ENCODE results near the gene LMX1B. TPM values are rescaled to one million over a fixed set of nuclear protein-coding genes. Genes with fewer than 3 reads are reported as not detected.

Gene LMX1B
- polyA plus RNA-seq, 2 donors = 0.01 to 0.02 TPM

DNA sequence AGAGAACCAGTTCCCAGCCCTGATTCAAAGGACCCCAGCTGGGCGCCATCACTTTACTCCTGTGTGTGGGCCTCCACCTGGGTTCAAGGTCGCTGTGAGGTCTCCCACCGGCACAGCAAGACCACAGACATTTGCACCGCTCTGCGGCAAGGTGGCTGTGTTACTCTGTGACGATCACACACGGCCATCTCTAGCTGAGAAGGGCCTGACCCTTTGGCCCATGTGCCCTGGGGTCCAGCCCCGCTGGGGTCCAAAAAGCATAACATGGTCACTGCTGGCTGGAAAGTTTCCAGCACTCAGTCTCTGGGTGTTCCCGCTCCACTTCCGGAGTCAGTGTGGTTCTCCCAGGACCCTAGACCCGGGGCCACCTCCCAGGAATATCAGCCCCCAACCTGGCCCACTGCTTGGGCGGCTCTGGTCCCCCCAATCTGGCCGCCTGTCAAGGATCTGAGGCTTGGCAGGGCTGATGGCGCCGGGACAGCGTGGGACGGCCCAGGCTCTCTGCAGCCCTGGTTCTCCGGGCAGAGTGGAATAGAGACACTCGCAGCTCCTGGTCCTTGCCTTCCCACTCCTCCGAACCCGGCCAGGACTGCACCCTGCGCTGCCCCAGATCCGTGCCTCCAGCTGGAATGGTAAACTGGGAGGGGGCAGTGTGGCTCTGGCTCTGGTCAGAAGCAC lies 3.9 kb upstream of the LMX1B start:
- H3K27ac ChIP-seq (ENCODE audit: low read depth in 2 of 2, low read length in 1 of 2) = no peak overlapping the region
- H3K27me3 ChIP-seq (ENCODE audit: control insufficient read depth in 1 of 2, insufficient read depth in 2 of 2, low read length in 2 of 2) = peaks cover 14 to 44% of the 10 kb centered on the region in 2 donors
- H3K9me3 ChIP-seq (ENCODE audit: control insufficient read depth in 2 of 2, insufficient read depth in 1 of 2, low read depth in 1 of 2, low read length in 1 of 2) = peaks cover 0 to 3% of the 10 kb centered on the region in 2 donors
- H3K4me3 ChIP-seq (ENCODE audit: low read depth in 1 of 2, low read length in 2 of 2) = no peak overlapping the region
- peaks cover 14 to 21% of the 10 kb centered on the region in 2 donors for H3K4me1 ChIP-seq (ENCODE audit: control insufficient read depth in 2 of 2, insufficient read depth in 2 of 2, low read length in 1 of 2)
- no peaks in the 10 kb centered on the region for H3K36me3 ChIP-seq (ENCODE audit: control insufficient read depth in 2 of 2, insufficient read depth in 2 of 2, low read length in 1 of 2)
- WGBS, 2 donors = 38 to 41% methylated on average over 23 of the region's 23 CpGs

DNA sequence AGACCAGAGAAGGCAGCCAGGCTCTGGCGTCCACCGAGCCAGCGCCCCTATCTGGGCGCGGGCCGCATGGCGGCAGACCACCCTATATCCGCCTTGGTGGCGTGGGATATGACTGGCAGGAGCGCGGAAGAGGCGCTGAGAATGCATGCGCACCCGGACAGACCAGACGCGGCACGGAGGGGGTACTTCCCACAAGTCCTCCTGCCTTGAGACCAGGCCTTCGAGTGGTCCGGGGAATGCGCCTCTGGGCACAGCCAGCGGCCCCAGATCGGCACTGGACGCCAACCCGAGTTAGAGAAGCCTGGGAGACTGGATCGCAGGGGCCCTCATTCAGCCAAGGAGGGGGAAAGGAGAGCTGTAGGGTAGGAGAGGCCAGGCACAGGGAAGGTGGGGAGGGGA lies 2.5 kb upstream of the LMX1B start:
- WGBS, 2 donors = 5 to 8% methylated on average over 25 of the region's 25 CpGs
- Histone ChIP-seq H3K27ac (ENCODE audit: low read depth in 2 of 2, low read length in 1 of 2) (no peak overlapping the region), H3K27me3 (ENCODE audit: control insufficient read depth in 1 of 2, insufficient read depth in 2 of 2, low read length in 2 of 2) (peaks cover 19 to 52% of the 10 kb centered on the region in 2 donors), H3K36me3 (ENCODE audit: control insufficient read depth in 2 of 2, insufficient read depth in 2 of 2, low read length in 1 of 2) (no peaks in the 10 kb centered on the region), H3K4me1 (ENCODE audit: control insufficient read depth in 2 of 2, insufficient read depth in 2 of 2, low read length in 1 of 2) (peaks cover 20 to 26% of the 10 kb centered on the region in 2 donors), H3K9me3 (ENCODE audit: control insufficient read depth in 2 of 2, insufficient read depth in 1 of 2, low read depth in 1 of 2, low read length in 1 of 2) (peaks cover 0 to 4% of the 10 kb centered on the region in 2 donors), H3K4me3 (ENCODE audit: low read depth in 1 of 2, low read length in 2 of 2) (no peak overlapping the region)

DNA sequence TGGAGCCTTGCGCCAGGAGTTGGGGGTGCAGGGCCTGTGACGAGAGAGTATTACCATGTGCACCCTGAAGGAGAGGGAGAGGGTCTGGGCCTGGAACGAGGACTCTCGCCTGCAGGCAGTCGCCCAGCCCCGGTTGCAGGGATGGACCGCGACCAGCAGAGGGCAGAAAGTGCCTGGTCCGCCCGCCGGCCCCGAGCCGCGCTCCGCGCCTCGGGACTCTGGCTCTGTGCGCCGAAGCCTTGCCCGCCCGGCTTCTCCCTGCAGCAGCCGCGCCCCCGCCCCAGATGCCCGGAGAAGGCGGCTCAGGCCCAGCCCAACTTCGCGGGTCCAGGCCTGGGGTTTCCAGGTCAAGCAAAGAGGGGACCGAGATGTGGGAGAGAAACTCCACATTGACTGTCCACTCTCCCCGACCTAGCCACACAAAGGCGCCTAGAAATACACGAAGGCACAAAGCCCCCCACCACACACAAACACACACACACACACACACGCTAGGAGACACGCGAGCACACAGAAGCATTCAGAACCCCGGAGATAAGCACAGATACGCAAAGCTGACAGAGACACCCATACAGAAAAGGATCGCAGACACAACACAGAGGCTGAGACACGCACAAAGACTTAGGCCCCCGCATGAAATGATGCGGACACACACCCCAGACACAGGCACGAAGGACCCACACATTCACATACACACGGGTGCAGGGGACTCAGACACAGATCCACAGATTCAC lies 2.0 kb upstream of the LMX1B start:
- H3K4me3 ChIP-seq (ENCODE audit: low read depth in 1 of 2, low read length in 2 of 2) = no peak overlapping the region
- H3K27me3 ChIP-seq (ENCODE audit: control insufficient read depth in 1 of 2, insufficient read depth in 2 of 2, low read length in 2 of 2) = peaks cover 22 to 57% of the 10 kb centered on the region in 2 donors
- no peak overlapping the region for H3K27ac ChIP-seq (ENCODE audit: low read depth in 2 of 2, low read length in 1 of 2)
- peaks cover 0 to 4% of the 10 kb centered on the region in 2 donors for H3K9me3 ChIP-seq (ENCODE audit: control insufficient read depth in 2 of 2, insufficient read depth in 1 of 2, low read depth in 1 of 2, low read length in 1 of 2)
- H3K36me3 ChIP-seq (ENCODE audit: control insufficient read depth in 2 of 2, insufficient read depth in 2 of 2, low read length in 1 of 2) = no peaks in the 10 kb centered on the region
- WGBS, 2 donors = 2% methylated on average over 34 to 43 of the region's 43 CpGs
- peaks cover 20 to 26% of the 10 kb centered on the region in 2 donors for H3K4me1 ChIP-seq (ENCODE audit: control insufficient read depth in 2 of 2, insufficient read depth in 2 of 2, low read length in 1 of 2)

DNA sequence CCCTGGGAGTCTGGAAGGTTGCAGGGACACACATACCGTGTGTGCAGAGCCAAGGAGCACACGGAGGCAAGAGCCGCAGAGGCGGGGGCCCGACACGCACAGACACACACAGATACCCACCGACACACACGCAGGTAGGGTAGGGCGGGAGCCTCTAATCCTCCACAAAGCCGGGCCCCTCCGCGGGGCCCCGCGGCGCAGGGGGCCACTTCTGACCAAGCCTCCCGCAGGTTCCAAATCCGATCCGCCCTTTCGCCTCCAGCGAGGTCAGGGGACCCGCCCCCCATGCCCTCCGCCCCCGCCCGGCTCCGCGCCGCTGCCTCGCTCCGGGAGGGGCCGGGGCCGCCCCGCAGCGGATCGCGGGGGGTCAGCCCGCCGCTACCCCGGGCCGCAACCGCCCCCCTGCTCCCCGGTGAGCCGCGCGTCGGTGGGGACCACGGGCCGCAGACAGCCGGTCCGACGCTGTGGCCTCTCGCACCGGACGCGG lies 1.4 kb upstream of the LMX1B start:
- peaks cover 20 to 26% of the 10 kb centered on the region in 2 donors for H3K4me1 ChIP-seq (ENCODE audit: control insufficient read depth in 2 of 2, insufficient read depth in 2 of 2, low read length in 1 of 2)
- peak overlapping the region in 1 of 2 donors; percentile 27 for H3K4me3 ChIP-seq (ENCODE audit: low read depth in 1 of 2, low read length in 2 of 2)
- peaks cover 25 to 57% of the 10 kb centered on the region in 2 donors for H3K27me3 ChIP-seq (ENCODE audit: control insufficient read depth in 1 of 2, insufficient read depth in 2 of 2, low read length in 2 of 2)
- no peaks in the 10 kb centered on the region for H3K36me3 ChIP-seq (ENCODE audit: control insufficient read depth in 2 of 2, insufficient read depth in 2 of 2, low read length in 1 of 2)
- H3K27ac ChIP-seq (ENCODE audit: low read depth in 2 of 2, low read length in 1 of 2) = no peak overlapping the region
- peaks cover 0 to 4% of the 10 kb centered on the region in 2 donors for H3K9me3 ChIP-seq (ENCODE audit: control insufficient read depth in 2 of 2, insufficient read depth in 1 of 2, low read depth in 1 of 2, low read length in 1 of 2)
- 0 to 1% methylated on average over 30 to 54 of the region's 54 CpGs for WGBS, 2 donors

DNA sequence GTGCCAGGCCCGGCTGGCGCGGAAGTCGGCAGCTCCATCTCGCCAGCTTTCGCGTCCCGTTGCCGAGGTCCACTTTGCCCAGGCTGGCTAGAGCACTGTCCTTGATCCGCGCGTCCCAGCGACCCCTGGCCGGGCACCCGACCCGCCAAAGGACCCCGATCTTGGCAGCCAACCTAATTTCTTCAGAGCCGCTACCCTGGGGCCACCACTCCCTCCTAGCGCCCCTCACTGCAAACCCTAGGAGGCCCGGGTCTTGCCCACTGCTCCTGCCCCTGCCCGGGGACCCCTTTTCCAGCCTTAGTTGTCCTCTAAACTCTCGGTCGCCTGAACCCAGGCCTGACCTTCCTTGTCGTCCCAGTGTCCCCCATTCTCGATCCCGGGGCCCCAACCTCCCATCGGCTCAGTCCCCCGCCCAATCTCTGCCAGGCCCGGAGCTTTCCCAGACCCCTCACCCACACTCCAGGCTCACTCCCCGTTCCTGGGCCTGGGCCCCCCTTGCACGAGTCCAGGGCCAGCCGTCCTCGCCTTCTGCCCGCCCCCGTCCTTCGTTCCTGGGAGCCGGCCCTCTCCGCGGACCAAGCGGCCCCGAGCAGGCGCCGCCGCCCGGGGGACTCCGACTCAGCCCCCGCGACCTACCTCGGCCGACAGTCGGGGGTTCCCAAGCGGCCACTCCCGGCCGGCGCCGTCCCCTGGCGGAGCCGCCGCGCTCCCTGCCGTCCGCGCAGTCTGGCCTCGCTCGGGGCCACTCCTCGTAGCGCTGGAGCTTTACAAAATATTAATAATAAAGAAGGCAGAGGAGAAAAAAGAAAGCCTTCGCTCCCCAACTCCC lies 701 bp upstream of the LMX1B start:
- WGBS, 2 donors = 3 to 4% methylated on average over 65 to 68 of the region's 68 CpGs
- Histone ChIP-seq H3K27ac (ENCODE audit: low read depth in 2 of 2, low read length in 1 of 2) (no peak overlapping the region), H3K4me3 (ENCODE audit: low read depth in 1 of 2, low read length in 2 of 2) (peak overlapping the region; percentile 16 to 50), H3K4me1 (ENCODE audit: control insufficient read depth in 2 of 2, insufficient read depth in 2 of 2, low read length in 1 of 2) (peaks cover 20 to 26% of the 10 kb centered on the region in 2 donors), H3K27me3 (ENCODE audit: control insufficient read depth in 1 of 2, insufficient read depth in 2 of 2, low read length in 2 of 2) (peaks cover 25 to 57% of the 10 kb centered on the region in 2 donors), H3K9me3 (ENCODE audit: control insufficient read depth in 2 of 2, insufficient read depth in 1 of 2, low read depth in 1 of 2, low read length in 1 of 2) (peaks cover 0 to 4% of the 10 kb centered on the region in 2 donors), H3K36me3 (ENCODE audit: control insufficient read depth in 2 of 2, insufficient read depth in 2 of 2, low read length in 1 of 2) (no peaks in the 10 kb centered on the region)

- Histone ChIP-seq H3K36me3 (ENCODE audit: control insufficient read depth in 2 of 2, insufficient read depth in 2 of 2, low read length in 1 of 2) (no peaks in the 10 kb centered on the region), H3K27ac (ENCODE audit: low read depth in 2 of 2, low read length in 1 of 2) (no peak overlapping the region), H3K4me1 (ENCODE audit: control insufficient read depth in 2 of 2, insufficient read depth in 2 of 2, low read length in 1 of 2) (peaks cover 20 to 26% of the 10 kb centered on the region in 2 donors), H3K27me3 (ENCODE audit: control insufficient read depth in 1 of 2, insufficient read depth in 2 of 2, low read length in 2 of 2) (peaks cover 28 to 60% of the 10 kb centered on the region in 2 donors), H3K4me3 (ENCODE audit: low read depth in 1 of 2, low read length in 2 of 2) (peak overlapping the region in 1 of 2 donors; percentile 50), H3K9me3 (ENCODE audit: control insufficient read depth in 2 of 2, insufficient read depth in 1 of 2, low read depth in 1 of 2, low read length in 1 of 2) (peaks cover 0 to 4% of the 10 kb centered on the region in 2 donors)
- 2 to 3% methylated on average over 22 to 59 of the region's 64 CpGs for WGBS, 2 donors
Observed at GRCh38 chr9:126614088-126614454, 343 bp downstream of the LMX1B start.

DNA sequence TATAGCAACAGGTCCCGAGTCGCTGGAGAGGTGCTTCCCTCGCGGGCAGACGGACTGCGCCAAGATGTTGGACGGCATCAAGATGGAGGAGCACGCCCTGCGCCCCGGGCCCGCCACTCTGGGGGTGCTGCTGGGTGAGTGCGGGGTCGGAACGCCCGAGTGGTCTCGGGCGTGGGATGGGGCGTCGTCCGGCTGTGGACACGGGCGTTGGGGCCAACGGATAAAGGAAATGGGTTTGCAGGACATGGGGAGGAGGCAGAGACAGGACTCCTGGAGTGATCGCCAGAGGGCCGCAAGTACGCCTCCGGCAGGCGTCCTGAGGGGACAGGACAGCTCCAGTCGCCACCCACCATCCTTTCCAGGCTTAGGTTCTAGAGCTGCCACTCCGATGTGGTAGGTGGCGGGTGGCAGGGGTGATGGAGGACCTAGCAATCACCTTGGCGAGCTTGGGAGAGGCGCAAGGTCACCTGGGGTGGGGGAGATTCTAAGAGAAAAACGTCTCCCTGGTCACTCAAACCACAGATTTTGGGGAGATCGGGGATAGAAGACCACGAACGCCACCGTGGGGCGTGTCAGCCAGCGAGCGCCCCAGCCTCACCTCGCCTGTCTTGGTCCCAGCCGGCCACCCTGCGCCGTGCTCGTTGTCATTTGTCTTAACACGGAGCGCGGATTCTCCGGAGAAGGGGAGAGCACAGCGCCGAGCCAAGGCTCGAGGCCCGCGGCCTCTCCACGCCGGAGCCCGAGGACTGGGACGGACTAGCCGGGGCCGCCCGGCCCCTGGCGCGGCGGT lies 922 bp downstream of the LMX1B start:
- no peak overlapping the region for H3K27ac ChIP-seq (ENCODE audit: low read depth in 2 of 2, low read length in 1 of 2)
- H3K4me1 ChIP-seq (ENCODE audit: control insufficient read depth in 2 of 2, insufficient read depth in 2 of 2, low read length in 1 of 2) = peaks cover 20 to 26% of the 10 kb centered on the region in 2 donors

GRCh38 chr9:126615245-126615790 lies 1.6 kb downstream of the LMX1B start:
- Histone ChIP-seq H3K27me3 (ENCODE audit: control insufficient read depth in 1 of 2, insufficient read depth in 2 of 2, low read length in 2 of 2) (peaks cover 26 to 51% of the 10 kb centered on the region in 2 donors), H3K27ac (ENCODE audit: low read depth in 2 of 2, low read length in 1 of 2) (no peak overlapping the region)

More for the DNA sequence above, 922 bp downstream of the LMX1B start:
- H3K4me3 ChIP-seq (ENCODE audit: low read depth in 1 of 2, low read length in 2 of 2) = peak overlapping the region in 1 of 2 donors; percentile 50
- peaks cover 0 to 4% of the 10 kb centered on the region in 2 donors for H3K9me3 ChIP-seq (ENCODE audit: control insufficient read depth in 2 of 2, insufficient read depth in 1 of 2, low read depth in 1 of 2, low read length in 1 of 2)
- WGBS, 2 donors = 5% methylated on average over 55 to 65 of the region's 65 CpGs
- H3K36me3 ChIP-seq (ENCODE audit: control insufficient read depth in 2 of 2, insufficient read depth in 2 of 2, low read length in 1 of 2) = no peaks in the 10 kb centered on the region
- H3K27me3 ChIP-seq (ENCODE audit: control insufficient read depth in 1 of 2, insufficient read depth in 2 of 2, low read length in 2 of 2) = peaks cover 25 to 57% of the 10 kb centered on the region in 2 donors

More at GRCh38 chr9:126615245-126615790, 1.6 kb downstream of the LMX1B start:
- Histone ChIP-seq H3K4me1 (ENCODE audit: control insufficient read depth in 2 of 2, insufficient read depth in 2 of 2, low read length in 1 of 2) (peaks cover 20 to 26% of the 10 kb centered on the region in 2 donors), H3K4me3 (ENCODE audit: low read depth in 1 of 2, low read length in 2 of 2) (peak overlapping the region in 1 of 2 donors; percentile 28), H3K9me3 (ENCODE audit: control insufficient read depth in 2 of 2, insufficient read depth in 1 of 2, low read depth in 1 of 2, low read length in 1 of 2) (peaks cover 0 to 4% of the 10 kb centered on the region in 2 donors), H3K36me3 (ENCODE audit: control insufficient read depth in 2 of 2, insufficient read depth in 2 of 2, low read length in 1 of 2) (no peaks in the 10 kb centered on the region)
- 6 to 16% methylated on average over 44 to 62 of the region's 62 CpGs for WGBS, 2 donors

Data from esophagus (tissue), 2 donors.